Measurements from ENCODE around the gene TMPRSS9.

DNA sequence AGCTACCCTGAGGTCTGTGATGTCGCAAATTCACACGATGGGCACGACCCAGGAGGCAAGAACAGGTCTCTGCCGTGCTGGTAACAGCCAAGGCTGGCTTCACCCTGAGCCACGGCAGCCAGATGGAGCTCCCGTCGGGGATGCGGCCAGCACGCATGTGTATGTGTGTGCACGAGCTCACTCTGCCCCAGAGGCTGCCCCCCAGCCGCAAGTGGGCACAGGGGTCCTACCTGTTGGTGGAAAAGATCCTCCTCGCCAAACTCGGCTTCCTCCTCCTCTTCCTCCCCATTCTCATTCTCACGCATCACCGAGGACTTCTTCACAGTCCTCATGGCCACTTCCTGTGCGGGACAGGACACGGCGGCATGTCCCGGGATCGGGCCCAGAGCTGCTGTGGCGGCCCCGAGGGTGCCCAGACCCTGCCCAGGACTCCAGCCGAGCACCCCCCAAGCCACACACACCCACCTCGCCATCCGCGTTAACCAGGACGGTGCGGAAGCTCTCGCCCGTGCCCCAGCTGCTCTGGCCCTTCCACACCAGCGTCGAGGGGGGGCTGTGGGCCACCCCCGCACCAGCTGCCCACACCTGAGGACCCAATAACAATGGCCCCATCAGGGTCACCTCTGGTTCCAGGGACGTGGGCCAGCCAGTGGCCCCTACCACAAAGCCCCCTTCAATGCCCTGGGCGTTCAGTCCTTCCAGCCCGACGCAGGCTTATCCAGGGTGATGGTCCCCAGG, 71.4 kb downstream of the TMPRSS9 start:
- no peak for TF ChIP-seq POLR2A (IDR thresholded peaks at IDR 0.05)
- TF ChIP-seq, protein P1, sequence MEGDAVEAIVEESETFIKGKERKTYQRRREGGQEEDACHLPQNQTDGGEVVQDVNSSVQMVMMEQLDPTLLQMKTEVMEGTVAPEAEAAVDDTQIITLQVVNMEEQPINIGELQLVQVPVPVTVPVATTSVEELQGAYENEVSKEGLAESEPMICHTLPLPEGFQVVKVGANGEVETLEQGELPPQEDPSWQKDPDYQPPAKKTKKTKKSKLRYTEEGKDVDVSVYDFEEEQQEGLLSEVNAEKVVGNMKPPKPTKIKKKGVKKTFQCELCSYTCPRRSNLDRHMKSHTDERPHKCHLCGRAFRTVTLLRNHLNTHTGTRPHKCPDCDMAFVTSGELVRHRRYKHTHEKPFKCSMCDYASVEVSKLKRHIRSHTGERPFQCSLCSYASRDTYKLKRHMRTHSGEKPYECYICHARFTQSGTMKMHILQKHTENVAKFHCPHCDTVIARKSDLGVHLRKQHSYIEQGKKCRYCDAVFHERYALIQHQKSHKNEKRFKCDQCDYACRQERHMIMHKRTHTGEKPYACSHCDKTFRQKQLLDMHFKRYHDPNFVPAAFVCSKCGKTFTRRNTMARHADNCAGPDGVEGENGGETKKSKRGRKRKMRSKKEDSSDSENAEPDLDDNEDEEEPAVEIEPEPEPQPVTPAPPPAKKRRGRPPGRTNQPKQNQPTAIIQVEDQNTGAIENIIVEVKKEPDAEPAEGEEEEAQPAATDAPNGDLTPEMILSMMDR (IDR thresholded peaks at IDR 0.05): no peak

Data from Peyer's patch (tissue), 4 donors.